Coronary artery (tissue), 2 donors: ENCODE measurements around the gene LPP.

Experiments
- DNase-seq: peaks from one replicate; pipeline ENCODE4 v3.0.0-alpha.2; 2017; ENCODE audit warnings: low spot score
- H3K27ac ChIP-seq, 2 donors: fragments of 200-600 bp; sonication (generic); one replicate each; pipeline ENCODE4 v1.5.1; 2016 to 2019
- H3K4me3 ChIP-seq: fragments of 200-600 bp; sonication (generic); 2 replicates; pipeline ENCODE4 v1.5.1; 2016; ENCODE audit warnings: mild to moderate bottlenecking, moderate library complexity
- CTCF ChIP-seq: fragments of 200-600 bp; sonication (generic); IDR thresholded peaks from one replicate; pipeline ENCODE4 v1.5.1; 2019; ENCODE audit warnings: antibody characterized with exemption

LPP gene

GRCh38 chr3:188309437-188310269 lies 155.7 kb downstream of the LPP start:
- no peak for DNase-seq
- H3K27ac ChIP-seq = peak overlapping the region in 1 of 2 donors; percentile 14

DNA sequence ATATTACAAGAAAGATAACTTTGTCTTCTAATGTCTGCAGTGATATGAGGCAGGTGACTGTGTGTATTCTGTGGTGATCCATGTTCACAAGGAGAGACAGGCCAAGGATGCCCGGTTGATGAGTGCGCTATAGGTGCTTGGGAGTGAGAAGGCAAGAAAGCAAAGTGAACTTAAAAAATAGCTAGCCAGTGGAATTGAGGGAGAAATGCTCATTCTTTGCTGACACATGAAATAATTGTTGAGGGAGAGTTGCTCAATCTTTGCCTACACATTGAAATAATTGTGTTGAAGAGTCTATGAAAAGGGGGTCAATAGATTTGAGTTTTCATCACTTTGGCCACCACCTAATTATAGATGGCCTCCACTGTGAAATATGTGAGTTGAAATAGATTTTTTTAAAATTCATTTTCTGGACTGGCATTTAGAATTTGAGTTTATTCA lies 156.3 kb downstream of the LPP start:
- H3K27ac ChIP-seq = no peak overlapping the region
- no peak for DNase-seq
- no peak for TF ChIP-seq CTCF
- no peak overlapping the region for H3K4me3 ChIP-seq

More at GRCh38 chr3:188309437-188310269, 155.7 kb downstream of the LPP start:
- no peak overlapping the region for H3K4me3 ChIP-seq
- no peak for TF ChIP-seq CTCF

DNA sequence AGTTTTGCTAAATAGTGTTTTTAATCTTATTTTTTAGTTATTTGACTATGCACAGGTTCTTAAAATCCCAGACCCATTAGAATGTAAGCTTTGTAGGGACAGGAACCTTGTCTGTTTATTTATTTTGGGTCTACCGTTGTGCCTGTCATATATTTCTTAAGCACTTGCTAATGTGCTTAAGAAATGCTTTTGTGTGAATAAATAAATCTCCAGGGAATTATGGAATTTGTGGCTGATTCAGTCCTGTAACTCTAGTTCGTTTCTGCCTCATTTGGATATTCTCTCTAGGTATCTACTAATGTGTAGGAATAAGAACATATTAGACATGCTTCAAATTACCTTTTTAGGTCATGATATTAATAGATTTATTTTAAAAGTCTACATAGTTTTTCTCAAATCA lies 161.6 kb downstream of the LPP start:
- no peak for DNase-seq
- no peak overlapping the region for H3K4me3 ChIP-seq
- TF ChIP-seq CTCF = no peak
- H3K27ac ChIP-seq = peak overlapping the region in 1 of 2 donors; percentile 28

DNA sequence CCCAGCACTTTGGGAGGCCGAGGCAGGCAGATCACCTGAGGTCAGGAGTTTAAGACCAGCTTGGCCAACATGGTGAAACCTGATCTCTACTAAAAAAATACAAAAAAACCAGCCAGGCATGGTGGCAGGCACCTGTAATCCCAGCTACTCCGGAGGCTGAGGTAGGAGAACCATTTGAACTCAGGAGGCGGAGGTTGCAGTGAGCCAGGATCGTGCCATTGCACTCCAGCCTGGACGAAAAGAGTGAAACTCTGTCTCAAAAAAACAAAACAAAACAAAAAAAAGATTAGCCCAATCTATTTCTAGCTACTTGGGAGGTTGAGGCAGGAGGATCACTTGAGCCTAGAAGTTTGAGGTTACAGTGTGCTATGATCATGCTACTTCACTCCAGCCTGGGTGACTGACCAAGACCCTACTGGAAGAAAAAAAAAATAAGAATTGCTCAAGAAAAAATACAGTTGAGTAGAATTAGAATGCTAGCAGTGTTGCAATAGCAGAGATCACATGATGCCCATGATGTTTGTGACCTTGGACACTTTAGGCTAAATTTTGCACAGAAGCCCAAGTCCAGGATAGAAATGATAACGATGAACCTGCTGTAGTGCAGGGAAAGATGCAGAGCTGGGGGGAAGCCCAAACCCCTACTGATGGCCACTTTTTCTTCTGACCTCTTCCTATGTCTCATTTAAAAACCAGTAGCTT lies 162.2 kb downstream of the LPP start:
- DNase-seq = no peak
- Histone ChIP-seq H3K27ac (peak overlapping the region; percentile 28 to 66), H3K4me3 (no peak overlapping the region)
- TF ChIP-seq CTCF = no peak

DNA sequence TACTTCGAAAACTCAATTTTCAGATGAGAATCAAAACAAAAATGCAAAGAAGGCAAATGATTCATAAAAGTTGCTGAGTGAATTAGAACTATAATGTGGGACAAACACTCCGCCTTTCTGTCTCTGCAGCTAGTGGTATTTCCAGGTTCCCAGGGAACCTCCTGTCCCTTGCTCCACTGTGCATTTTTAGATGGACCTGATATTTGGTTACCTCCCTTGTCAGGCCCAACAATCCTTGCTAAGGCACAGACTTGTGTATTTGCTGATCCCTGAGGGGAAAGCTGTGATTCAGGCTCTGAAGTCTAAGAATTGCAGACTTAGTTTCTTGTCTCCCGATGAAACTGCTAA lies 162.7 kb downstream of the LPP start:
- no peak for TF ChIP-seq CTCF
- DNase-seq = no peak
- peak overlapping the region; percentile 57 to 66 for H3K27ac ChIP-seq
- no peak overlapping the region for H3K4me3 ChIP-seq

- peak overlapping the region in 1 of 2 donors; percentile 38 for H3K27ac ChIP-seq
- DNase-seq = no peak
- no peak overlapping the region for H3K4me3 ChIP-seq
- no peak for TF ChIP-seq CTCF
Measured at GRCh38 chr3:188319569-188319968, 165.6 kb downstream of the LPP start.
